Ovary (tissue), 9 donors: ENCODE measurements around the gene THAP2. TPM values are rescaled to one million over a fixed set of nuclear protein-coding genes. Genes with fewer than 3 reads are reported as not detected.

Source experiments
- DNase-seq, 5 donors: peaks; one replicate each; pipeline ENCODE4 v3.0.0-alpha.2; 2019 to 2020
- H3K27ac ChIP-seq, 2 donors: fragments of 200-600 bp; one replicate each; pipeline versions ENCODE4 v1.5.1 to v1.8.0; 2019 to 2022
- H3K27me3 ChIP-seq: fragments of 200-600 bp; one replicate; pipeline ENCODE4 v1.8.0; 2022
- H3K36me3 ChIP-seq: fragments of 200-600 bp; sonication (generic); one replicate; pipeline ENCODE4 v1.5.1; 2019
- H3K4me1 ChIP-seq: one replicate; pipeline ENCODE4 v1.8.1; 2013; ENCODE audit warnings: mild to moderate bottlenecking, moderate library complexity; ENCODE audit not compliant: insufficient read depth
- H3K4me3 ChIP-seq: fragments of 200-600 bp; sonication (generic); one replicate; pipeline ENCODE4 v1.5.1; 2017
- H3K9me3 ChIP-seq, 2 donors: fragments of 200-600 bp in 1 of 2; sonication (generic) in 1 of 2; one replicate each; pipeline versions ENCODE4 v1.5.1 to v1.8.1; 2013 to 2019; ENCODE audit warnings: mild to moderate bottlenecking in 1 of 2, moderate library complexity in 1 of 2
- EP300 ChIP-seq: sonication (generic); formaldehyde crosslinking; IDR thresholded peaks from one replicate; pipeline ENCODE4 v1.6.1; 2017; ENCODE audit warnings: antibody characterized with exemption
- POLR2A ChIP-seq: fragments of 450-650 bp; IDR thresholded peaks from one replicate; pipeline ENCODE4 v1.6.1; 2017; ENCODE audit warnings: antibody characterized with exemption, mild to moderate bottlenecking, moderate library complexity
- WGBS, 3 donors: extraction: QIAGEN DNeasy Blood & Tissue Kit in 1 of 3; methylation state at CpG; one replicate each; pipeline versions ENCODE4 v1.1.5 to v1.1.7; 2013 to 2017; 5-methylcytosine and 5-hydroxymethylcytosine counted together
- intact Hi-C, 4 donors: fragments of 100-400 bp; cut with DNase I; formaldehyde crosslinking; loops; one replicate each; pipeline versions ENCODE4 v1.11.0 to v1.15.1; 2022 to 2023
- polyA plus RNA-seq, 2 donors: library from polyadenylated mRNA; stranded (reverse); fragments of 200-250 nt in 1 of 2; fragments of 350-450 nt in 1 of 2; fragmentation: Illumina TruSeq in 1 of 2; extraction: RNeasy Lipid Tissue Mini Kit (QIAGEN cat#74804) in 1 of 2; gene quantifications; one replicate each; pipeline ENCODE4 v1.2.3, GENCODE V29; 2013 to 2014
- total RNA-seq, 7 donors: library from RNA; depleted of rRNA in 2 of 7; stranded (reverse); fragments of >200 nt in 2 of 7; fragmentation: NEBNext Ultra II Directional in 3 of 7; extraction: Animal tissue kit (Norgen Biotek cat#: 25700) in 3 of 7; gene quantifications; one replicate each; pipeline versions ENCODE4 v1.1.0 to v1.2.4, GENCODE V29; 2016 to 2023
- TF ChIP-seq, protein P1 (sequence below), 3 donors: fragments of 450-650 bp in 2 of 3; fragments of 200-600 bp in 1 of 3; IDR thresholded peaks; one replicate each; pipeline versions ENCODE4 v1.5.1 to v1.8.0; 2016 to 2022; ENCODE audit warnings: antibody characterized with exemption in 3 of 3, mild to moderate bottlenecking in 1 of 3
- donor health status: DM: no; HTN: no; CAD: no; lungs with moderate emphysema.
- donor health status: DM: no; HTN: no; CAD: no.
- donor health status: Bipolar disorder and iron deficiency.
- donor health status: DM: yes; HTN: yes; CAD: no.
- donor health status: DM: no; HTN: no; CAD: no.
- donor health status: DM: yes; HTN: yes; CAD: no.

THAP2 gene
- total and polyA plus RNA-seq, 9 donors: 3.6 to 7.5 (median 5.8) TPM

DNA sequence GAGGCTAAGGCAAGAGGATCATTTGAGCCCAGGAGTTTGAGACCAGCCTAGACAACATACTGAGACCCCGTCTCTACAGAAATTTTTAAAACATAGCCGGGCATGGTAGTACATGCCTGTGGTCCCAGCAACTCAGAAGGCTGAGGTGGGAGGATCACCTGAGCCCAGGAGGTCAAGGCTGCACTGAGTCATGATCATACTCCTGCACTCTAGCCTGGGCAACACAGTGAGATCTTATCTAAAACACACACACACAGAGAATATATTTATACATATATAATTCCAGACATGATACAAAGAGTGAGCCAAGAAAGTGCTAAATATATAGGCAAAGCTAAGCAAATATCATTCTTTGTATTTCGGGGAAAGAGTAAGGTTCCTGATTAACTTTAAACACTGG is 9.9 kb upstream of the THAP2 start:
- H3K36me3 ChIP-seq: no peaks in the 10 kb centered on the region
- H3K4me3 ChIP-seq: no peak overlapping the region

DNA sequence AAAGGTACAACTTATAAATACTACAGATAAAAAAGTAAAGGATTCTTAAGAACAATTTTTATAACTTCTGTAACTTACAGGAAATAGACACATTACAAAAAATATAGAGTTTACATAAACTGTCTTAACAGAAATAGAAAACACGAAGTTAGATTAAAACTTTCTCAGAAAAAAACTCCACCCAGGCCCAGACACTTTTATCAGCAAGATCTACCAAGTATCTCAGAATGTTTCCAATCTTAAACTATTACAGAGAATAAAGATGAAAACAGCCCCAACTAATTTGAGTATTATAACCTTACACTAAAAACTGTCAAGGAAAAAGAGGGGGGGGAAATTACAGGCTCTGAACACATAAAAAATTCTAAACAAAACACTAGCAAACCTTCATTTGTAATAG is 8.6 kb upstream of the THAP2 start:
- intact Hi-C loops: no loop called here
- Histone ChIP-seq H3K36me3 (no peaks in the 10 kb centered on the region), H3K4me1 (no peaks in the 10 kb centered on the region), H3K27me3 (no peaks in the 10 kb centered on the region), H3K4me3 (no peak overlapping the region), H3K27ac (no peak overlapping the region), H3K9me3 (no peaks in the 10 kb centered on the region)
- DNase-seq: no peak
- TF ChIP-seq EP300 (no peak), POLR2A (no peak)
- TF ChIP-seq, protein P1, sequence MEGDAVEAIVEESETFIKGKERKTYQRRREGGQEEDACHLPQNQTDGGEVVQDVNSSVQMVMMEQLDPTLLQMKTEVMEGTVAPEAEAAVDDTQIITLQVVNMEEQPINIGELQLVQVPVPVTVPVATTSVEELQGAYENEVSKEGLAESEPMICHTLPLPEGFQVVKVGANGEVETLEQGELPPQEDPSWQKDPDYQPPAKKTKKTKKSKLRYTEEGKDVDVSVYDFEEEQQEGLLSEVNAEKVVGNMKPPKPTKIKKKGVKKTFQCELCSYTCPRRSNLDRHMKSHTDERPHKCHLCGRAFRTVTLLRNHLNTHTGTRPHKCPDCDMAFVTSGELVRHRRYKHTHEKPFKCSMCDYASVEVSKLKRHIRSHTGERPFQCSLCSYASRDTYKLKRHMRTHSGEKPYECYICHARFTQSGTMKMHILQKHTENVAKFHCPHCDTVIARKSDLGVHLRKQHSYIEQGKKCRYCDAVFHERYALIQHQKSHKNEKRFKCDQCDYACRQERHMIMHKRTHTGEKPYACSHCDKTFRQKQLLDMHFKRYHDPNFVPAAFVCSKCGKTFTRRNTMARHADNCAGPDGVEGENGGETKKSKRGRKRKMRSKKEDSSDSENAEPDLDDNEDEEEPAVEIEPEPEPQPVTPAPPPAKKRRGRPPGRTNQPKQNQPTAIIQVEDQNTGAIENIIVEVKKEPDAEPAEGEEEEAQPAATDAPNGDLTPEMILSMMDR (IDR thresholded peaks at IDR 0.05): no peak
- WGBS, 3 donors: 69 to 76% (median 72%) methylated on average over 1 of the region's 1 CpG

More for the DNA sequence above, 9.9 kb upstream of the THAP2 start:
- DNase-seq: no peak
- Histone ChIP-seq H3K4me1 (no peaks in the 10 kb centered on the region), H3K27ac (no peak overlapping the region), H3K27me3 (no peaks in the 10 kb centered on the region), H3K9me3 (no peaks in the 10 kb centered on the region)
- intact Hi-C loops: no loop called here
- TF ChIP-seq POLR2A (no peak), EP300 (no peak)
- TF ChIP-seq, protein P1 (IDR thresholded peaks at IDR 0.05): no peak
- WGBS, 3 donors: 84 to 96% (median 96%) methylated on average over 3 of the region's 3 CpGs

DNA sequence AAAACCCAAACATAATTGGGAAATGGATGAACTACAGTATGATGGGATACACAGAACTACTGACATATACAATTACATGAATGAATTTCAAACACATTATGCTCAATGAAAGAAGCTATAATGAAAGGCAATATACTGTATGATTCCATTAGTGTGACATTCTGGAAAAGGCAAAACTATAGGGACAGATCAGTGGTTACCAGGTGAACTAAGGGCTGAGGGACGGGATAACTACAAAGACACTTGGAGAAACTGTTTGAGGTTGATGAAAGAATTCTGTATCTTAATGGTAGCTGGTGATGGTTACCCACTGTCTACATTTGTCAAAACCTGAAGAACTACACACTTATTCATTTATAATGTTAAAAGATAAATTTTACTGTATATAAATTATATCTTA is 8.2 kb upstream of the THAP2 start:
- Histone ChIP-seq H3K9me3 (no peaks in the 10 kb centered on the region), H3K27ac (no peak overlapping the region), H3K27me3 (no peaks in the 10 kb centered on the region), H3K36me3 (no peaks in the 10 kb centered on the region), H3K4me3 (no peak overlapping the region), H3K4me1 (no peaks in the 10 kb centered on the region)
- intact Hi-C loops: no loop called here
- TF ChIP-seq, protein P1 (IDR thresholded peaks at IDR 0.05): no peak
- no peak for TF ChIP-seq EP300
- TF ChIP-seq POLR2A: no peak
- 93 to 100% (median 96%) methylated on average over 1 of the region's 1 CpG for WGBS, 3 donors
- DNase-seq: no peak

DNA sequence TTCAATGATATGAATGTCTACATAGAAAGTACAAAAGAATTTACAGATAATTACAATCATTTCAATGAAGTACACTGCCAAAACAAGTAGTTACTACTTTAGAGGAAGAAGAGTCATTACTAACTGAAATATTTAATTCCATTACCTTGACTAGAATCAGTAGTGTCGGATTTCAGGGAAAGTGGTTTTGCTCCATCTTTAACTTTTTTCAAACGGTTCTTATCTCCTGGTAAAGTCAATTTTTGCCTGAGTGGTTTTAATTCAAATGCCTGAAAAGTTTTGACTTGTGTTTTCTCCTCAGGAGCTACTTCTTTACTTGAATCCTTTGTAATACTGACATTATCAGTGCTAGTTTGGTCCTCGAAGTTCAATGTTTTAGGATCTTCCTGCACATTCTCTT is 7.4 kb upstream of the THAP2 start:
- Histone ChIP-seq H3K27ac (no peak overlapping the region), H3K4me1 (peaks cover 4% of the 10 kb centered on the region), H3K9me3 (no peaks in the 10 kb centered on the region), H3K36me3 (no peaks in the 10 kb centered on the region), H3K4me3 (no peak overlapping the region), H3K27me3 (no peaks in the 10 kb centered on the region)
- intact Hi-C loops: no loop called here
- no peak for DNase-seq
- 38 to 58% (median 40%) methylated on average over 3 of the region's 3 CpGs for WGBS, 3 donors
- TF ChIP-seq, protein P1 (IDR thresholded peaks at IDR 0.05): no peak
- TF ChIP-seq EP300: no peak
- no peak for TF ChIP-seq POLR2A
